Right kidney (tissue), 1 donor: ENCODE measurements around the gene FMN1.

ENCODE experiments used
- DNase-seq: peaks from one replicate; pipeline ENCODE4 v3.0.0-alpha.2; 2016

Gene FMN1

GRCh38 chr15:32718227-32718820 lies 476.2 kb downstream of the FMN1 start:
- peak; percentile 78 for DNase-seq

GRCh38 chr15:32717426-32718226 lies 476.9 kb downstream of the FMN1 start, which contains the start of gene GREM1:
GREM1 (plus strand) TSS chr15:32718004; CDS start chr15:32730691, 12,687 bp downstream.
- peak; percentile 73 for DNase-seq

GRCh38 chr15:32716915-32717425 lies 477.5 kb downstream of the FMN1 start:
- no peak for DNase-seq

- peak; percentile 44 for DNase-seq
Observed at GRCh38 chr15:32716216-32716914, 478.1 kb downstream of the FMN1 start.
